Lung (tissue), 12 donors: ENCODE results near the gene NSF. TPM values are rescaled to one million over a fixed set of nuclear protein-coding genes. Genes with fewer than 3 reads are reported as not detected.

Source experiments
- ATAC-seq: fragments of 200-7000 bp; cut with Tn5 transposase; one replicate; pipeline ENCODE4 v1.9.1; 2020; ENCODE audit warnings: moderate number of reproducible peaks; ENCODE audit not compliant: insufficient read depth, low FRiP score
- DNase-seq, 3 donors: peaks; one replicate each; pipeline ENCODE4 v3.0.0-alpha.2; 2013 to 2017
- H3K27ac ChIP-seq, 2 donors: one replicate each; pipeline ENCODE4 v1.5.1; 2013; ENCODE audit warnings: mild to moderate bottlenecking in 2 of 2, moderate library complexity in 2 of 2, control low read depth in 1 of 2, inconsistent platforms in 1 of 2, low read depth in 1 of 2, low read length in 1 of 2
- H3K27me3 ChIP-seq, 3 donors: one replicate each; pipeline ENCODE4 v1.5.1; 2013; ENCODE audit warnings: low read length in 2 of 3; ENCODE audit not compliant: control insufficient read depth in 3 of 3, insufficient read depth in 3 of 3
- H3K36me3 ChIP-seq, 4 donors: one replicate each; pipeline ENCODE4 v1.5.1; 2013; ENCODE audit warnings: low read length in 4 of 4, mild to moderate bottlenecking in 1 of 4, moderate library complexity in 1 of 4; ENCODE audit not compliant: control insufficient read depth in 4 of 4, insufficient read depth in 4 of 4
- H3K4me1 ChIP-seq, 5 donors: one replicate each; pipeline ENCODE4 v1.5.1; 2013; ENCODE audit warnings: low read length in 5 of 5, mild to moderate bottlenecking in 2 of 5, moderate library complexity in 1 of 5; ENCODE audit not compliant: control insufficient read depth in 5 of 5, insufficient read depth in 5 of 5
- H3K4me3 ChIP-seq: one replicate; pipeline ENCODE4 v1.5.1; 2013; ENCODE audit warnings: mild to moderate bottlenecking, control low read depth, moderate library complexity
- H3K9ac ChIP-seq, 2 donors: one replicate each; pipeline ENCODE4 v1.5.1; 2013; ENCODE audit warnings: low read length in 2 of 2, control low read depth in 1 of 2; ENCODE audit not compliant: insufficient read depth in 1 of 2
- H3K9me3 ChIP-seq, 4 donors: one replicate each; pipeline ENCODE4 v1.5.1; 2013; ENCODE audit warnings: low read length in 3 of 4, mild to moderate bottlenecking in 1 of 4, moderate library complexity in 1 of 4; ENCODE audit not compliant: control insufficient read depth in 4 of 4, insufficient read depth in 3 of 4
- CTCF ChIP-seq: IDR thresholded peaks from 2 replicates; pipeline ENCODE4 v1.5.1; 2012; ENCODE audit warnings: mild to moderate bottlenecking; ENCODE audit errors: control extremely low read depth, extremely low read depth
- WGBS, 2 donors: extraction: QIAGEN DNeasy Blood & Tissue Kit; methylation state at CpG; one replicate each; pipeline ENCODE4 v1.1.7; 2013; 5-methylcytosine and 5-hydroxymethylcytosine counted together
- polyA plus RNA-seq, 2 donors: library from polyadenylated mRNA; stranded (reverse); fragments of 200-250 nt; gene quantifications; one replicate each; pipeline ENCODE4 v1.2.1, GENCODE V29; 2013
- total RNA-seq, 2 donors: library from RNA; depleted of rRNA in 1 of 2; stranded (reverse); fragments of >200 nt in 1 of 2; gene quantifications; one replicate each; pipeline ENCODE4 v1.2.1, GENCODE V29; 2014 to 2021
- donor health status: control.
- donor health status: control.
- donor health status: Bipolar disorder and iron deficiency.
- donor health status: healthy.
- donor health status: DM: yes; HTN: yes; CAD: no.

NSF gene
- total and polyA plus RNA-seq, 4 donors, result 7.3 to 41.9 (median 27.0) TPM

GRCh38 chr17:46788796-46789195 is 198.3 kb downstream of the NSF start:
- Histone ChIP-seq H3K4me3 (no peak overlapping the region), H3K9ac (no peak overlapping the region), H3K36me3 (no peaks in the 10 kb centered on the region), H3K27ac (no peak overlapping the region), H3K4me1 (no peaks in the 10 kb centered on the region), H3K9me3 (peaks cover 0 to 11% (median 0%) of the 10 kb centered on the region in 4 donors), H3K27me3 (peaks cover 0 to 5% (median 5%) of the 10 kb centered on the region in 3 donors)
- ATAC-seq (no peak), DNase-seq (no peak)
- no peak for TF ChIP-seq CTCF
- 89 to 90% methylated on average over 7 of the region's 7 CpGs for WGBS, 2 donors

GRCh38 chr17:46789610-46790009 is 199.1 kb downstream of the NSF start:
- no peak for ATAC-seq
- no peak for DNase-seq
- WGBS, 2 donors, result 94 to 95% methylated on average over 8 of the region's 8 CpGs

GRCh38 chr17:46790216-46790615 is 199.7 kb downstream of the NSF start:
- WGBS, 2 donors, result 75 to 79% methylated on average over 3 of the region's 3 CpGs
- DNase-seq (no peak), ATAC-seq (no peak)
- H3K27ac ChIP-seq, result no peak overlapping the region
- H3K4me1 ChIP-seq, result peaks cover 0 to 2% (median 0%) of the 10 kb centered on the region in 5 donors
- H3K9ac ChIP-seq, result no peak overlapping the region
- no peak overlapping the region for H3K4me3 ChIP-seq
- H3K9me3 ChIP-seq, result peaks cover 0 to 11% (median 0%) of the 10 kb centered on the region in 4 donors
- H3K36me3 ChIP-seq, result no peaks in the 10 kb centered on the region
- no peak for TF ChIP-seq CTCF
- H3K27me3 ChIP-seq, result peaks cover 0 to 8% (median 5%) of the 10 kb centered on the region in 3 donors

More at GRCh38 chr17:46789610-46790009, 199.1 kb downstream of the NSF start:
- TF ChIP-seq CTCF, result no peak
- peaks cover 0 to 11% (median 0%) of the 10 kb centered on the region in 4 donors for H3K9me3 ChIP-seq
- peaks cover 0 to 5% (median 5%) of the 10 kb centered on the region in 3 donors for H3K27me3 ChIP-seq
- H3K4me1 ChIP-seq, result no peaks in the 10 kb centered on the region
- H3K27ac ChIP-seq, result no peak overlapping the region
- H3K9ac ChIP-seq, result no peak overlapping the region
- H3K4me3 ChIP-seq, result no peak overlapping the region
- no peaks in the 10 kb centered on the region for H3K36me3 ChIP-seq

- peaks cover 0 to 11% (median 0%) of the 10 kb centered on the region in 4 donors for H3K9me3 ChIP-seq
- peaks cover 0 to 12% (median 5%) of the 10 kb centered on the region in 3 donors for H3K27me3 ChIP-seq
- 70 to 76% methylated on average over 5 of the region's 5 CpGs for WGBS, 2 donors
- H3K27ac ChIP-seq, result no peak overlapping the region
- no peak overlapping the region for H3K9ac ChIP-seq
- DNase-seq, result no peak
- no peaks in the 10 kb centered on the region for H3K36me3 ChIP-seq
- H3K4me3 ChIP-seq, result no peak overlapping the region
- H3K4me1 ChIP-seq, result peaks cover 0 to 2% (median 0%) of the 10 kb centered on the region in 5 donors
- no peak for TF ChIP-seq CTCF
- ATAC-seq, result no peak
These were observed 201.1 kb downstream of the NSF start for GRCh38 chr17:46791531-46791930.
